Effector CD4-positive, alpha-beta T cell (primary cell): Measurements from ENCODE around the gene SKA3.

Source experiments
- DNase-seq: peaks from one replicate; pipeline ENCODE4 v3.0.0-alpha.2; 2020

SKA3 gene

GRCh38 chr13:21109168-21109567 lies 67.2 kb downstream of the SKA3 start:
- no peak for DNase-seq

- no peak for DNase-seq
Observed at GRCh38 chr13:21106089-21106488, 70.3 kb downstream of the SKA3 start.

GRCh38 chr13:21104199-21105019 lies 71.9 kb downstream of the SKA3 start:
- DNase-seq = no peak
